M059J (cell line): ENCODE data around the gene FARP1. TPM values are rescaled to one million over a fixed set of nuclear protein-coding genes. Genes with fewer than 3 reads are reported as not detected.

Experiments
- DNase-seq: peaks from one replicate; pipeline ENCODE4 v3.0.0-alpha.2; 2012; ENCODE audit warnings: low read depth
- total RNA-seq: library from RNA; depleted of rRNA; stranded (reverse); fragments of >200 nt; shearing (Covaris generic); gene quantifications from 2 replicates; pipeline ENCODE4 v1.2.3, GENCODE V29; 2014

The FARP1 gene
- total RNA-seq, 1 experiment from 2014 or later, result 13.3 TPM

- DNase-seq, result no peak
Observed at GRCh38 chr13:98459721-98460370, 317.0 kb downstream of the FARP1 start.

- DNase-seq, result no peak
Observed at GRCh38 chr13:98460516-98460915, 317.6 kb downstream of the FARP1 start.

- DNase-seq, result no peak
Observed at GRCh38 chr13:98461486-98462240, 318.8 kb downstream of the FARP1 start.

- no peak for DNase-seq
Observed at GRCh38 chr13:98462241-98462882, 319.5 kb downstream of the FARP1 start.

GRCh38 chr13:98462946-98463345 is 320.1 kb downstream of the FARP1 start:
- no peak for DNase-seq

GRCh38 chr13:98466634-98467236 is 323.8 kb downstream of the FARP1 start:
- DNase-seq, result no peak

- no peak for DNase-seq
Observed at GRCh38 chr13:98467263-98467985, 324.5 kb downstream of the FARP1 start.

GRCh38 chr13:98468361-98468760 is 325.5 kb downstream of the FARP1 start:
- no peak for DNase-seq

GRCh38 chr13:98468929-98469328 is 326.0 kb downstream of the FARP1 start:
- no peak for DNase-seq

GRCh38 chr13:98470920-98471319 is 328.0 kb downstream of the FARP1 start:
- DNase-seq, result no peak

- DNase-seq, result no peak
Observed at GRCh38 chr13:98471934-98472333, 329.0 kb downstream of the FARP1 start.

GRCh38 chr13:98473135-98473787 is 330.4 kb downstream of the FARP1 start:
- no peak for DNase-seq

GRCh38 chr13:98473788-98474144 is 330.9 kb downstream of the FARP1 start:
- no peak for DNase-seq

GRCh38 chr13:98474292-98474691 is 331.4 kb downstream of the FARP1 start:
- DNase-seq, result no peak

GRCh38 chr13:98474761-98475160 is 331.9 kb downstream of the FARP1 start:
- DNase-seq, result no peak

- no peak for DNase-seq
Observed at GRCh38 chr13:98475522-98475921, 332.6 kb downstream of the FARP1 start.

GRCh38 chr13:98476106-98476505 is 333.2 kb downstream of the FARP1 start:
- DNase-seq, result peak; percentile 15

- DNase-seq, result peak; percentile 95
Observed at GRCh38 chr13:98476538-98476966, 333.7 kb downstream of the FARP1 start.

GRCh38 chr13:98478189-98479129 is 335.6 kb downstream of the FARP1 start:
- DNase-seq, result peak; percentile 83

GRCh38 chr13:98479496-98480003 is 336.7 kb downstream of the FARP1 start:
- DNase-seq, result no peak
